HepG2 (cell line): ENCODE results near the gene KRTAP3-3. TPM values are rescaled to one million over a fixed set of nuclear protein-coding genes. Genes with fewer than 3 reads are reported as not detected.

ENCODE experiments used
- ATAC-seq: fragments of 200-7000 bp; cut with Tn5 transposase; 3 replicates; pipeline ENCODE4 v1.9.1; 2020; ENCODE audit warnings: mild to moderate bottlenecking, moderate library complexity
- BruUV-seq: library from RNA; stranded (reverse); fragments of 400-500 nt; replicated peaks from 2 replicates; lab custom pipeline; 2021; lab: Mats Ljungman, UMichigan
- CTCF ChIA-PET: fragments of 300-600 bp; formaldehyde crosslinking; extraction: SDS; loops from one replicate; lab custom pipeline; 2021; ENCODE audit warnings: low total read pairs, inconsistent platforms, low intra/inter-chr PET ratio; lab: Yijun Ruan, JAX
- POLR2A ChIA-PET: fragments of 350-600 bp; sonication (Branson Sonifier 250); formaldehyde crosslinking; loops from one replicate; lab custom pipeline; 2020; ENCODE audit warnings: antibody characterized with exemption, inconsistent platforms; lab: Yijun Ruan, JAX
- DNase-seq: peaks from one replicate; pipeline ENCODE4 v3.0.0-alpha.2; 2015; ENCODE audit warnings: low spot score
- FAIRE-seq: peaks from 3 replicates; lab custom pipeline; 2011; peaks lifted over from hg19 to GRCh38; lab: Jason Lieb, UNC
- H2AFZ ChIP-seq: one replicate; pipeline ENCODE4 v1.6.1; 2011; ENCODE audit warnings: low read length, inconsistent platforms
- H3K27ac ChIP-seq: fragments of 300-600 bp; 3 replicates; pipeline ENCODE4 v1.8.0; 2011; ENCODE audit warnings: mixed run types, mild to moderate bottlenecking, mixed read lengths, low read length, inconsistent platforms; ENCODE audit not compliant: insufficient read depth; ENCODE audit errors: extremely low read length
- H3K27me3 ChIP-seq, 2 experiments: fragments of 200-600 bp in 1 of 2; 2 replicates in 1 of 2; 3 replicates in 1 of 2; pipeline versions ENCODE4 v1.6.0 to v1.8.0; 2011; ENCODE audit warnings: low read length in 2 of 2, mild to moderate bottlenecking in 2 of 2, moderate library complexity in 2 of 2, inconsistent platforms in 1 of 2; ENCODE audit not compliant: insufficient read depth in 2 of 2, control insufficient read depth in 1 of 2
- H3K36me3 ChIP-seq, 2 experiments: fragments of 200-600 bp in 1 of 2; replicated peaks in 1 of 2; 2 replicates in 1 of 2; 3 replicates in 1 of 2; pipeline versions ENCODE4 v1.5.1 to v1.8.0; 2011; ENCODE audit warnings: low read length in 2 of 2, inconsistent platforms in 1 of 2; ENCODE audit not compliant: insufficient read depth in 2 of 2, control insufficient read depth in 1 of 2
- H3K4me1 ChIP-seq: 2 replicates; pipeline ENCODE4 v1.5.1; 2012; ENCODE audit warnings: low read length, inconsistent platforms; ENCODE audit not compliant: insufficient read depth
- H3K4me2 ChIP-seq: 2 replicates; pipeline ENCODE4 v1.6.0; 2011; ENCODE audit warnings: low read depth, low read length, inconsistent platforms
- H3K4me3 ChIP-seq, 3 experiments: fragments of 200-600 bp in 1 of 3; sonication (generic), shearing (Covaris generic) in 1 of 3; replicated peaks in 1 of 3; 2 replicates each; pipeline ENCODE4 v1.5.1; 2011 to 2016; ENCODE audit warnings: low read length in 3 of 3, inconsistent platforms in 2 of 3, low read depth in 2 of 3, mild to moderate bottlenecking in 2 of 3, control low read depth in 1 of 3, mixed read lengths in 1 of 3; ENCODE audit not compliant: insufficient read depth in 1 of 3
- H3K79me2 ChIP-seq: one replicate; pipeline ENCODE4 v1.6.1; 2011; ENCODE audit warnings: low read length, inconsistent platforms; ENCODE audit not compliant: insufficient read depth
- H3K9ac ChIP-seq: 2 replicates; pipeline ENCODE4 v1.6.0; 2011; ENCODE audit warnings: mild to moderate bottlenecking, low read depth, low read length, inconsistent platforms; ENCODE audit not compliant: insufficient read depth
- H3K9me3 ChIP-seq: 2 replicates; pipeline ENCODE4 v1.5.1; 2012; ENCODE audit warnings: mild to moderate bottlenecking, low read length
- H4K20me1 ChIP-seq: 2 replicates; pipeline ENCODE4 v1.6.0; 2011; ENCODE audit warnings: inconsistent platforms, mild to moderate bottlenecking, low read length, moderate library complexity; ENCODE audit not compliant: insufficient read depth
- SOX6 ChIP-seq, 2 experiments: fragments of 450-650 bp in 1 of 2; sonication (generic) in 1 of 2; formaldehyde crosslinking in 1 of 2; IDR thresholded peaks; 2 replicates each; pipeline versions ENCODE4 v1.4.0 to v1.6.1; 2017 to 2020; ENCODE audit warnings: antibody characterized with exemption in 1 of 2, mild to moderate bottlenecking in 1 of 2, missing genetic modification reagents in 1 of 2
- ZFP36L2 ChIP-seq: sonication (generic); formaldehyde crosslinking; IDR thresholded peaks from 2 replicates; pipeline ENCODE4 v1.4.0; 2020; ENCODE audit warnings: missing genetic modification reagents
- ZNF451 ChIP-seq: sonication (generic); formaldehyde crosslinking; IDR thresholded peaks from 2 replicates; pipeline ENCODE4 v1.5.0; 2020; ENCODE audit warnings: mild to moderate bottlenecking, missing genetic modification reagents
- ZNF549 ChIP-seq: sonication (generic); formaldehyde crosslinking; IDR thresholded peaks from 2 replicates; pipeline ENCODE4 v1.5.0; 2020; ENCODE audit warnings: missing genetic modification reagents
- ZNF775 ChIP-seq: sonication (generic); formaldehyde crosslinking; IDR thresholded peaks from 2 replicates; pipeline ENCODE4 v1.4.0; 2020; ENCODE audit warnings: missing genetic modification reagents, mild to moderate bottlenecking, moderate library complexity, borderline replicate concordance
- WGBS: methylation state at CpG from one replicate; pipeline ENCODE4 v1.1.6; 2017; ENCODE audit warnings: low lambda C conversion rate; 5-methylcytosine and 5-hydroxymethylcytosine counted together
- in situ Hi-C: cut with HindIII; loops from 2 replicates; pipeline ENCODE4 v1.10.0; 2017; ENCODE audit warnings: low pct_unique_long_range_greater_than_20kb; ENCODE audit not compliant: extremely low pct_ligation_motif_present
- intact Hi-C: fragments of 100-400 bp; cut with micrococcal nuclease; formaldehyde crosslinking; loops from one replicate; pipeline ENCODE4 v1.10.0; 2022; ENCODE audit not compliant: unreplicated experiment
- polyA plus RNA-seq, 8 experiments: library from polyadenylated mRNA; depleted of rRNA in 3 of 8; stranded (reverse) in 7 of 8; unstranded in 1 of 8; fragments of >200 nt; fragmentation: Illumina TruSeq in 4 of 8; extraction: Trizol in 4 of 8; gene quantifications; 2 replicates each; pipeline versions ENCODE4 v1.2.1 to v1.2.3, GENCODE V29; 2011 to 2016; ENCODE audit warnings: low read depth in 4 of 8, missing spikeins in 1 of 8, mixed read lengths in 1 of 8; ENCODE audit not compliant: insufficient read depth in 1 of 8
- total RNA-seq, 5 experiments: library from RNA; depleted of rRNA; stranded (reverse); fragments of >200 nt; fragmentation: Illumina TruSeq; extraction: Trizol; gene quantifications; 2 replicates each; pipeline ENCODE4 v1.2.3, GENCODE V29; 2016; ENCODE audit warnings: low read depth in 1 of 5
- TF ChIP-seq, protein P1 (sequence below): IDR thresholded peaks from 2 replicates; pipeline ENCODE4 v1.6.1; 2016
- TF ChIP-seq, protein P2 (sequence below): sonication (generic); formaldehyde crosslinking; conservative IDR thresholded peaks from 2 replicates; pipeline ENCODE4 v1.8.0; 2022; ENCODE audit warnings: low read depth, missing genetic modification reagents
- TF ChIP-seq, protein P3 (sequence below), 2 experiments: sonication (generic) in 1 of 2; formaldehyde crosslinking in 1 of 2; IDR thresholded peaks; 2 replicates each; pipeline versions ENCODE4 v1.5.1 to v1.6.1; 2011 to 2020; ENCODE audit warnings: borderline replicate concordance in 1 of 2, low read depth in 1 of 2, low read length in 1 of 2, mild to moderate bottlenecking in 1 of 2, missing genetic modification reagents in 1 of 2, moderate library complexity in 1 of 2
- TF ChIP-seq, protein P4 (sequence below): IDR thresholded peaks from 2 replicates; pipeline ENCODE4 v1.4.0; 2020; ENCODE audit warnings: mild to moderate bottlenecking, missing genetic modification reagents
- TF ChIP-seq, protein P5 (sequence below): sonication (generic); formaldehyde crosslinking; IDR thresholded peaks from 2 replicates; pipeline ENCODE4 v1.4.0; 2020; ENCODE audit warnings: missing genetic modification reagents

Gene KRTAP3-3
- total and polyA plus RNA-seq, 2 of the 13 experiments (the other 11 are each of a cell fraction or from before 2014, with no cell fraction given): not detected

- TF ChIP-seq ZNF451 (CRISPR knock-in tag): no peak
- no peak for TF ChIP-seq ZNF549
These were observed 43.8 kb downstream of the KRTAP3-3 start (continued) for GRCh38 chr17:40950176-40950575.

DNA sequence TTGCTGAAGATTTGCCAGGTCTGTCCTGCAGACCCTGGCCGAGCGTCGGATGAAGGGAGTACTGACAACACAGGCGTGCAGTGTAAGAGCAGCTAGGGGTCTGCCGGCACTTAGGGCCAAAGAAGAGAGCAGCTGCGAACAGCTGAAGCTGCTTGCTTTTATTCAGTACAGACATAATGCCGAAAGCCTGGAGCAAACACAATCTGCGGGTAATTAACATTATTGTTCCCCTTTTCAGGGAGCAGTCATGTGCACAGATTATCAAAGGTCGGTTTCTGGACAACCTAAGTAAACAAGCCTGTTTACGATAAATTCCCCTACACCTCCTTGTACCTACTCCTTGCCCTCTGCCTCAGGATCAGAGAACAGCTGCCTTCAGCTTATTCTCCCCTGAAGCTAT is 44.5 kb downstream of the KRTAP3-3 start:
- peak overlapping the region; percentile 35 for H2AFZ ChIP-seq
- peak; percentile 74 for ATAC-seq
- intact Hi-C loops (no loop called here), in situ Hi-C loops (no loop called here)
- no peaks in the 10 kb centered on the region for H3K9me3 ChIP-seq
- H3K27me3 ChIP-seq: no peaks in the 10 kb centered on the region
- no TSS peak for BruUV-seq
- H3K36me3 ChIP-seq: no peaks in the 10 kb centered on the region; a peak in 1 of 5 replicates
- H3K79me2 ChIP-seq: no peaks in the 10 kb centered on the region
- peak overlapping the region; percentile 59 for H3K4me2 ChIP-seq
- no peaks in the 10 kb centered on the region for H4K20me1 ChIP-seq
- H3K4me1 ChIP-seq: peaks cover 83% of the 10 kb centered on the region
- DNase-seq: peak; percentile 57
- FAIRE-seq: no peak
- H3K9ac ChIP-seq: peak overlapping the region; percentile 43
- WGBS: 31% methylated on average over 10 of the region's 10 CpGs
- CTCF ChIA-PET: no interaction called here
- H3K27ac ChIP-seq: peak overlapping the region; percentile 39
- POLR2A ChIA-PET: interaction anchor here (0.8 to 1.9 kb wide), 3 partner anchors 8 to 47 kb away, joined by 3 to 9 read pairs (median 6); no protein-coding TSS in a partner anchor
- H3K4me3 ChIP-seq: peak overlapping the region in 1 of 3 experiments; percentile 13; a peak in 1 of 6 replicates
- TF ChIP-seq, protein P1, sequence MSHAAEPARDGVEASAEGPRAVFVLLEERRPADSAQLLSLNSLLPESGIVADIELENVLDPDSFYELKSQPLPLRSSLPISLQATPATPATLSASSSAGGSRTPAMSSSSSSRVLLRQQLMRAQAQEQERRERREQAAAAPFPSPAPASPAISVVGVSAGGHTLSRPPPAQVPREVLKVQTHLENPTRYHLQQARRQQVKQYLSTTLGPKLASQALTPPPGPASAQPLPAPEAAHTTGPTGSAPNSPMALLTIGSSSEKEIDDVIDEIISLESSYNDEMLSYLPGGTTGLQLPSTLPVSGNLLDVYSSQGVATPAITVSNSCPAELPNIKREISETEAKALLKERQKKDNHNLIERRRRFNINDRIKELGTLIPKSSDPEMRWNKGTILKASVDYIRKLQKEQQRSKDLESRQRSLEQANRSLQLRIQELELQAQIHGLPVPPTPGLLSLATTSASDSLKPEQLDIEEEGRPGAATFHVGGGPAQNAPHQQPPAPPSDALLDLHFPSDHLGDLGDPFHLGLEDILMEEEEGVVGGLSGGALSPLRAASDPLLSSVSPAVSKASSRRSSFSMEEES (CRISPR knock-in tag): peak; percentile 30; the same call in 1 of the 2 replicates
- TF ChIP-seq, protein P2, sequence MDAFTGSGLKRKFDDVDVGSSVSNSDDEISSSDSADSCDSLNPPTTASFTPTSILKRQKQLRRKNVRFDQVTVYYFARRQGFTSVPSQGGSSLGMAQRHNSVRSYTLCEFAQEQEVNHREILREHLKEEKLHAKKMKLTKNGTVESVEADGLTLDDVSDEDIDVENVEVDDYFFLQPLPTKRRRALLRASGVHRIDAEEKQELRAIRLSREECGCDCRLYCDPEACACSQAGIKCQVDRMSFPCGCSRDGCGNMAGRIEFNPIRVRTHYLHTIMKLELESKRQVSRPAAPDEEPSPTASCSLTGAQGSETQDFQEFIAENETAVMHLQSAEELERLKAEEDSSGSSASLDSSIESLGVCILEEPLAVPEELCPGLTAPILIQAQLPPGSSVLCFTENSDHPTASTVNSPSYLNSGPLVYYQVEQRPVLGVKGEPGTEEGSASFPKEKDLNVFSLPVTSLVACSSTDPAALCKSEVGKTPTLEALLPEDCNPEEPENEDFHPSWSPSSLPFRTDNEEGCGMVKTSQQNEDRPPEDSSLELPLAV (CRISPR knock-in tag): no peak
- TF ChIP-seq SOX6 (IDR thresholded peaks at IDR 0.05): no peak
- TF ChIP-seq SOX6 (CRISPR knock-in tag; IDR thresholded peaks at IDR 0.05): peak; percentile 72
- TF ChIP-seq, protein P3, sequence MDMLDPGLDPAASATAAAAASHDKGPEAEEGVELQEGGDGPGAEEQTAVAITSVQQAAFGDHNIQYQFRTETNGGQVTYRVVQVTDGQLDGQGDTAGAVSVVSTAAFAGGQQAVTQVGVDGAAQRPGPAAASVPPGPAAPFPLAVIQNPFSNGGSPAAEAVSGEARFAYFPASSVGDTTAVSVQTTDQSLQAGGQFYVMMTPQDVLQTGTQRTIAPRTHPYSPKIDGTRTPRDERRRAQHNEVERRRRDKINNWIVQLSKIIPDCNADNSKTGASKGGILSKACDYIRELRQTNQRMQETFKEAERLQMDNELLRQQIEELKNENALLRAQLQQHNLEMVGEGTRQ (IDR thresholded peaks at IDR 0.05; ENCODE audit: low read depth, low read length): no peak
- TF ChIP-seq, protein P3 (CRISPR knock-in tag; IDR thresholded peaks at IDR 0.05; ENCODE audit: borderline replicate concordance): no peak
- TF ChIP-seq, protein P4, sequence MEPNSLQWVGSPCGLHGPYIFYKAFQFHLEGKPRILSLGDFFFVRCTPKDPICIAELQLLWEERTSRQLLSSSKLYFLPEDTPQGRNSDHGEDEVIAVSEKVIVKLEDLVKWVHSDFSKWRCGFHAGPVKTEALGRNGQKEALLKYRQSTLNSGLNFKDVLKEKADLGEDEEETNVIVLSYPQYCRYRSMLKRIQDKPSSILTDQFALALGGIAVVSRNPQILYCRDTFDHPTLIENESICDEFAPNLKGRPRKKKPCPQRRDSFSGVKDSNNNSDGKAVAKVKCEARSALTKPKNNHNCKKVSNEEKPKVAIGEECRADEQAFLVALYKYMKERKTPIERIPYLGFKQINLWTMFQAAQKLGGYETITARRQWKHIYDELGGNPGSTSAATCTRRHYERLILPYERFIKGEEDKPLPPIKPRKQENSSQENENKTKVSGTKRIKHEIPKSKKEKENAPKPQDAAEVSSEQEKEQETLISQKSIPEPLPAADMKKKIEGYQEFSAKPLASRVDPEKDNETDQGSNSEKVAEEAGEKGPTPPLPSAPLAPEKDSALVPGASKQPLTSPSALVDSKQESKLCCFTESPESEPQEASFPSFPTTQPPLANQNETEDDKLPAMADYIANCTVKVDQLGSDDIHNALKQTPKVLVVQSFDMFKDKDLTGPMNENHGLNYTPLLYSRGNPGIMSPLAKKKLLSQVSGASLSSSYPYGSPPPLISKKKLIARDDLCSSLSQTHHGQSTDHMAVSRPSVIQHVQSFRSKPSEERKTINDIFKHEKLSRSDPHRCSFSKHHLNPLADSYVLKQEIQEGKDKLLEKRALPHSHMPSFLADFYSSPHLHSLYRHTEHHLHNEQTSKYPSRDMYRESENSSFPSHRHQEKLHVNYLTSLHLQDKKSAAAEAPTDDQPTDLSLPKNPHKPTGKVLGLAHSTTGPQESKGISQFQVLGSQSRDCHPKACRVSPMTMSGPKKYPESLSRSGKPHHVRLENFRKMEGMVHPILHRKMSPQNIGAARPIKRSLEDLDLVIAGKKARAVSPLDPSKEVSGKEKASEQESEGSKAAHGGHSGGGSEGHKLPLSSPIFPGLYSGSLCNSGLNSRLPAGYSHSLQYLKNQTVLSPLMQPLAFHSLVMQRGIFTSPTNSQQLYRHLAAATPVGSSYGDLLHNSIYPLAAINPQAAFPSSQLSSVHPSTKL (CRISPR knock-in tag): peak; percentile 49; the same call in 1 of the 2 replicates
- TF ChIP-seq, protein P5, sequence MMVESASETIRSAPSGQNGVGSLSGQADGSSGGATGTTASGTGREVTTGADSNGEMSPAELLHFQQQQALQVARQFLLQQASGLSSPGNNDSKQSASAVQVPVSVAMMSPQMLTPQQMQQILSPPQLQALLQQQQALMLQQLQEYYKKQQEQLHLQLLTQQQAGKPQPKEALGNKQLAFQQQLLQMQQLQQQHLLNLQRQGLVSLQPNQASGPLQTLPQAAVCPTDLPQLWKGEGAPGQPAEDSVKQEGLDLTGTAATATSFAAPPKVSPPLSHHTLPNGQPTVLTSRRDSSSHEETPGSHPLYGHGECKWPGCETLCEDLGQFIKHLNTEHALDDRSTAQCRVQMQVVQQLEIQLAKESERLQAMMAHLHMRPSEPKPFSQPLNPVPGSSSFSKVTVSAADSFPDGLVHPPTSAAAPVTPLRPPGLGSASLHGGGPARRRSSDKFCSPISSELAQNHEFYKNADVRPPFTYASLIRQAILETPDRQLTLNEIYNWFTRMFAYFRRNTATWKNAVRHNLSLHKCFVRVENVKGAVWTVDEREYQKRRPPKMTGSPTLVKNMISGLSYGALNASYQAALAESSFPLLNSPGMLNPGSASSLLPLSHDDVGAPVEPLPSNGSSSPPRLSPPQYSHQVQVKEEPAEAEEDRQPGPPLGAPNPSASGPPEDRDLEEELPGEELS (CRISPR knock-in tag): peak; percentile 70
- TF ChIP-seq ZNF775 (CRISPR knock-in tag): no peak
- no peak for TF ChIP-seq ZFP36L2 (CRISPR knock-in tag)
